DMS53 (cell line): ENCODE data around the gene DPP4.
A peak's percentile ranks its signal among the peaks of the same experiment; 100 is the strongest.
"Not testable (repeated sequence)": the region's sequence is repeated elsewhere in the genome, so short reads cannot be mapped to it uniquely, and the experiment has no call there.

Experiments used
- DNase-seq: peaks from one replicate; lab custom pipeline; 2025; lab: John Stamatoyannopoulos, UW

The DPP4 gene

GRCh38 chr2:161954103-161954502 lies 119.9 kb downstream of the DPP4 start:
- DNase-seq = peak; percentile 60

GRCh38 chr2:161953367-161953766 lies 120.6 kb downstream of the DPP4 start:
- not testable (repeated sequence) for DNase-seq

GRCh38 chr2:161952783-161953191 lies 121.2 kb downstream of the DPP4 start:
- DNase-seq = no peak

- no peak for DNase-seq
Measured at GRCh38 chr2:161947836-161948235, 126.2 kb downstream of the DPP4 start.

- DNase-seq = no peak
Measured at GRCh38 chr2:161947406-161947805, 126.6 kb downstream of the DPP4 start.

- DNase-seq = peak; percentile 71
Measured at GRCh38 chr2:161946489-161947107, 127.4 kb downstream of the DPP4 start.

GRCh38 chr2:161943011-161943410 lies 131.0 kb downstream of the DPP4 start:
- peak; percentile 12 for DNase-seq
